Measurements from ENCODE around the gene PANK1.

PANK1 gene

DNA sequence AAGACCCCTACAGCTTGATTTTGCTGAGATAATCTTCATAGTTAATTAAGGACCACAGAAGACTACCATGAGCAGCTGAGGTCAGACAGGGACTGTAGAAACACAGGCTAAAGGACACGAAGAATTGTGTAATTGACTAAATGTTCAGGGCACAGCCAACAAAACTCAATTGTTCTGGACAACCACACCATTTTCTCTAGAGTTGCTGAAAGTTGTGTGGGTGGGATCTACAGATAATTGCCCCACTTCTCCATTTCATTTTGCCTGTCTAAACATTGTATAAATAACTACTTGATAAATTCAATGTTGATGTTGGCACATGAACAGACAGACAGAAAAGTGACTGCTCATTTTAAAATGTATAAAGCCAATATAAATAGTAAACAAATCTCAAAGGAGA is 70.7 kb downstream of the PANK1 start:
- Histone ChIP-seq H3K4me1 (ENCODE audit: control insufficient read depth, insufficient read depth, low read length) (no peaks in the 10 kb centered on the region), H3K9me3 (ENCODE audit: control insufficient read depth, insufficient read depth, low read depth, low read length) (no peaks in the 10 kb centered on the region; the same call in 1 of the 2 replicates), H3K9ac (ENCODE audit: low read length) (no peak overlapping the region), H3K27ac (ENCODE audit: low read depth, low read length) (no peak overlapping the region), H3K27me3 (ENCODE audit: control insufficient read depth, insufficient read depth, low read length) (no peaks in the 10 kb centered on the region), H3K4me3 (ENCODE audit: low read depth, low read length) (no peak overlapping the region), H3K36me3 (ENCODE audit: control insufficient read depth, insufficient read depth, low read length) (no peaks in the 10 kb centered on the region)

DNA sequence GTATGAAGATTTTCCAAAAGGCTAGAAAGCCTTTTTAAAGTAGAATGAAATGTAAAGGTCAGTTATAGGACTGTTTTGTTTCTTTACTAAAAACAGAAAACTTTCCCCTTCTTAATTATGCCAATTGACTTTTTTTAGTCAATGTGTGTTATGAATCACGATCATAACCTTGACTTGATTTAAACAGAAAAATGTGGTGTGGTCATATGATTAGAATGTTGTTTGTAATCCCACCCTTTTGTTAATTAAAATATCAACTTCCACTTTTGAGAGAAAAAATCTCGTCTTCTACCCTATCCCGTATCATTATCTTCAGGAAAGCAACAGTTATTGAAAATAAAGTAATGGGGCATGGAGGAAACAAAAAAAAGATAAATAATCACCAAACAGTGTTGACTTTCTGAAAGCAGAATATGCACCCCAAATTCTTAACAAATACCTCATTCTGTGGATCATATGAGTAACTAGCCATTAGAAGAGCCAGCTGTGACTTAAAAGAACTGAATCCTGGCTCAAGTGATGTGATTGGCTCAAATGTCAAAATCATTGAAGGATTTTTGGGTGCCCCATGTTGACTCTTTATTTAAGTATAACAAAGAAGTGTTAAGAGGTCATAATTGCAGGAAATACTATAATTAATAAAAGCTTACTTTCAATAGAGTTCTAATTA is 77.3 kb downstream of the PANK1 start:
- H3K4me1 ChIP-seq (ENCODE audit: control insufficient read depth, insufficient read depth, low read length) = peaks cover 9% of the 10 kb centered on the region
- H3K27me3 ChIP-seq (ENCODE audit: control insufficient read depth, insufficient read depth, low read length) = no peaks in the 10 kb centered on the region
- H3K9me3 ChIP-seq (ENCODE audit: control insufficient read depth, insufficient read depth, low read depth, low read length) = no peaks in the 10 kb centered on the region
- no peak overlapping the region for H3K9ac ChIP-seq (ENCODE audit: low read length)
- no peak overlapping the region for H3K27ac ChIP-seq (ENCODE audit: low read depth, low read length)
- no peak overlapping the region for H3K4me3 ChIP-seq (ENCODE audit: low read depth, low read length)
- H3K36me3 ChIP-seq (ENCODE audit: control insufficient read depth, insufficient read depth, low read length) = no peaks in the 10 kb centered on the region

DNA sequence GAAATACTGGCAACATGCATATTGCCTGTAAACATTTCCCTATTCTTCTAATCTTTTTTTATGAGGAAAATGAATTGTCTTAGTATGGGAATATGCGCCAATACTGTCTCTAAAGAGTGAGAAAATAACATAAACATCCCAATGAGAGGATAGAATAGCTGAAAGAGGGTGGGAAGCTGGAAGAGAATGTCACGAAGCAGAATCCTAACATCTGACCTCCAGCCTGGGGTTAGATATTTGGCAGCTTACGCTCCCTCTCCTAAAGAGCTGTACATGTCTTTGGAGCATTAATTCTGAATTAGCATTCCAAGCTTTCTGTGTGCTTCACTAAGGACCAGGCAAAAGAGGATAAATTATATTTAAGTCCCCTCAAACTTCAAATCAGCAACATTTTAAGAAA is 78.0 kb downstream of the PANK1 start:
- H3K9me3 ChIP-seq (ENCODE audit: control insufficient read depth, insufficient read depth, low read depth, low read length) = no peaks in the 10 kb centered on the region
- H3K4me3 ChIP-seq (ENCODE audit: low read depth, low read length) = no peak overlapping the region
- H3K9ac ChIP-seq (ENCODE audit: low read length) = no peak overlapping the region
- no peaks in the 10 kb centered on the region for H3K27me3 ChIP-seq (ENCODE audit: control insufficient read depth, insufficient read depth, low read length)
- no peaks in the 10 kb centered on the region for H3K36me3 ChIP-seq (ENCODE audit: control insufficient read depth, insufficient read depth, low read length)
- peaks cover 16% of the 10 kb centered on the region for H3K4me1 ChIP-seq (ENCODE audit: control insufficient read depth, insufficient read depth, low read length)
- H3K27ac ChIP-seq (ENCODE audit: low read depth, low read length) = no peak overlapping the region

DNA sequence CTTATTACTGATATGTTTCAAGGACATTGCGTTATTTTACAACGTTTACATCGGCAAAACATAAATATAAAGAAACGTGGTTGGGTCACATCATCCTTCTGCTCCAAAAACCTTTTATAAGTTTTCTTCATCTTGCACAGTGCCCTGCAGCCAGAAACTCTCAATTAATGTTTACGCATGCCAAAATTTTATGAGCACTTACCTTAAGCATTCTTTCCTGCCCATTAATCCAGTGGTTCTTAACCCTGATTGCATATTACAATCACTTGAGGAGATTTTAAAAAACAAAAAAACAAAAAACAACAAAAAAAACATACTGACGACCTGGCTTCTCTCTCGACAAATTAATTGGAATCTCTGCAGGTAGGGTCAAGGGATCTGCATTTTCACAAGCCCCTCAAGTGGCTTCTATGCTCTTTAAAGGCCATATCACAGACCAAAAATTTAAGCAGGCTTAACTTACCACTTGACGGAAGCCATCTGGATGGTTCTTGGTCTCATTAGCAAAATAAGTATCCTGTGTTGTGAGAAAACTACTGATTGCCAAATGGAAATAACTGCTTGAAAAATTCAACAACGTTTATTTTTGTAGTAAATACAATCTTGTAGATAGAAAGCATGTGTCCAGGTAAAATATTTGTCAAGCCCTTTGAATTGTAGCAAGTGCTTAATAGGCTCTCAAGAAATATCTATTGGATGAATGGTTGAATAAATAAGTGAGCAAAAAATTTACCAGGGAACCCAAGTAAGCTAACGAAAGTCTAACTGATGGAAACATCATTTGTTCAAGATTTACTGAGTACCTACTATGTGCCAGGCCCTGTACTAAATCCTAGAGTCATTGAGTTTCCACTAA is 78.7 kb downstream of the PANK1 start:
- Histone ChIP-seq H3K9me3 (ENCODE audit: control insufficient read depth, insufficient read depth, low read depth, low read length) (no peaks in the 10 kb centered on the region), H3K4me3 (ENCODE audit: low read depth, low read length) (no peak overlapping the region), H3K27me3 (ENCODE audit: control insufficient read depth, insufficient read depth, low read length) (no peaks in the 10 kb centered on the region), H3K4me1 (ENCODE audit: control insufficient read depth, insufficient read depth, low read length) (peaks cover 22% of the 10 kb centered on the region), H3K9ac (ENCODE audit: low read length) (no peak overlapping the region), H3K36me3 (ENCODE audit: control insufficient read depth, insufficient read depth, low read length) (no peaks in the 10 kb centered on the region), H3K27ac (ENCODE audit: low read depth, low read length) (no peak overlapping the region)

DNA sequence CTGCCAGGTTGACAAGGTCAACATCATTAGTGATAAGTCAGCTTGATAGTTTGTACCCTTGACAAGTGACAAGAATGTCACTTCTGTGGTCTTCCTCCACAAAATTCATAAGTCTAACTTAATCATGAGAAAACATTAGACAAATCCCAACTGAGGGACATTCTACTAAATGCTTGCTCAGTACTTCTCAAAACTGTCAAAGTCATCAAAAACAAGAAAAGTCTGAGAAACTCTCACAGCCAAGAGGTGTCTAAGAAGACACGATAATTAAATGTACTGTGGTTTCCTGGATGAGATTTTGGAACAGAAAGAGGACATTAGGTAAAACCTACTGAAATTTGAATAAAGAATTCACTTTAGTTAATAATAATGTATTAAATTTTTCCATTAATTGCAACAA is 79.9 kb downstream of the PANK1 start:
- Histone ChIP-seq H3K4me3 (ENCODE audit: low read depth, low read length) (no peak overlapping the region), H3K36me3 (ENCODE audit: control insufficient read depth, insufficient read depth, low read length) (no peaks in the 10 kb centered on the region), H3K9ac (ENCODE audit: low read length) (no peak overlapping the region), H3K9me3 (ENCODE audit: control insufficient read depth, insufficient read depth, low read depth, low read length) (no peaks in the 10 kb centered on the region), H3K27ac (ENCODE audit: low read depth, low read length) (no peak overlapping the region), H3K27me3 (ENCODE audit: control insufficient read depth, insufficient read depth, low read length) (no peaks in the 10 kb centered on the region), H3K4me1 (ENCODE audit: control insufficient read depth, insufficient read depth, low read length) (peaks cover 22% of the 10 kb centered on the region)

- Histone ChIP-seq H3K27ac (ENCODE audit: low read depth, low read length) (no peak overlapping the region), H3K9me3 (ENCODE audit: control insufficient read depth, insufficient read depth, low read depth, low read length) (no peaks in the 10 kb centered on the region), H3K4me1 (ENCODE audit: control insufficient read depth, insufficient read depth, low read length) (peaks cover 25% of the 10 kb centered on the region), H3K27me3 (ENCODE audit: control insufficient read depth, insufficient read depth, low read length) (no peaks in the 10 kb centered on the region), H3K36me3 (ENCODE audit: control insufficient read depth, insufficient read depth, low read length) (no peaks in the 10 kb centered on the region), H3K4me3 (ENCODE audit: low read depth, low read length) (no peak overlapping the region), H3K9ac (ENCODE audit: low read length) (no peak overlapping the region)
Measured at GRCh38 chr10:89563861-89564478, 81.1 kb downstream of the PANK1 start.

- no peaks in the 10 kb centered on the region for H3K36me3 ChIP-seq (ENCODE audit: control insufficient read depth, insufficient read depth, low read length)
- H3K4me1 ChIP-seq (ENCODE audit: control insufficient read depth, insufficient read depth, low read length) = peaks cover 25% of the 10 kb centered on the region
- no peaks in the 10 kb centered on the region for H3K9me3 ChIP-seq (ENCODE audit: control insufficient read depth, insufficient read depth, low read depth, low read length)
- no peak overlapping the region for H3K4me3 ChIP-seq (ENCODE audit: low read depth, low read length)
- H3K27me3 ChIP-seq (ENCODE audit: control insufficient read depth, insufficient read depth, low read length) = no peaks in the 10 kb centered on the region
- no peak overlapping the region for H3K27ac ChIP-seq (ENCODE audit: low read depth, low read length)
- no peak overlapping the region for H3K9ac ChIP-seq (ENCODE audit: low read length)
Measured at GRCh38 chr10:89563311-89563710, 81.7 kb downstream of the PANK1 start.

DNA sequence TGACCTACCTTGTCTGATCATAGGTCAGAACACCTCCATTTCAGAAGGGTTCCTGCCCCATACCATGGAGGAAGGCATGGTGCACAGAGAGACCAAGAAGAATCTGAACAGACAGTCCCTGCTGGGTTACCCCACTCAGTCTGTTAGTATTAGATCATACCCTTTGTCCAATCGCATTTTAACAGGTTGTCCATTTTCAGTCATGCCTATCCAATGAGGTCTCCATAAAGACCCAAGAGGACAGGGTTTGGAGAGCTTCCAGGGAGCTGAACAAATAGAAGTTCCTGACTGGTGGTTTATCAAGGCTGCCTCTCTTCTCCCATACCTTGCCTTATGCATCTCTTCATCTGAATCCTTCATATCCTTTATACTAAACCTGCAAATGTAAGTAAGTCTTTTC is 88.4 kb downstream of the PANK1 start:
- Histone ChIP-seq H3K9me3 (ENCODE audit: control insufficient read depth, insufficient read depth, low read depth, low read length) (no peaks in the 10 kb centered on the region), H3K4me3 (ENCODE audit: low read depth, low read length) (no peak overlapping the region), H3K27ac (ENCODE audit: low read depth, low read length) (no peak overlapping the region), H3K27me3 (ENCODE audit: control insufficient read depth, insufficient read depth, low read length) (no peaks in the 10 kb centered on the region), H3K4me1 (ENCODE audit: control insufficient read depth, insufficient read depth, low read length) (peaks cover 6% of the 10 kb centered on the region), H3K9ac (ENCODE audit: low read length) (no peak overlapping the region), H3K36me3 (ENCODE audit: control insufficient read depth, insufficient read depth, low read length) (no peaks in the 10 kb centered on the region)

DNA sequence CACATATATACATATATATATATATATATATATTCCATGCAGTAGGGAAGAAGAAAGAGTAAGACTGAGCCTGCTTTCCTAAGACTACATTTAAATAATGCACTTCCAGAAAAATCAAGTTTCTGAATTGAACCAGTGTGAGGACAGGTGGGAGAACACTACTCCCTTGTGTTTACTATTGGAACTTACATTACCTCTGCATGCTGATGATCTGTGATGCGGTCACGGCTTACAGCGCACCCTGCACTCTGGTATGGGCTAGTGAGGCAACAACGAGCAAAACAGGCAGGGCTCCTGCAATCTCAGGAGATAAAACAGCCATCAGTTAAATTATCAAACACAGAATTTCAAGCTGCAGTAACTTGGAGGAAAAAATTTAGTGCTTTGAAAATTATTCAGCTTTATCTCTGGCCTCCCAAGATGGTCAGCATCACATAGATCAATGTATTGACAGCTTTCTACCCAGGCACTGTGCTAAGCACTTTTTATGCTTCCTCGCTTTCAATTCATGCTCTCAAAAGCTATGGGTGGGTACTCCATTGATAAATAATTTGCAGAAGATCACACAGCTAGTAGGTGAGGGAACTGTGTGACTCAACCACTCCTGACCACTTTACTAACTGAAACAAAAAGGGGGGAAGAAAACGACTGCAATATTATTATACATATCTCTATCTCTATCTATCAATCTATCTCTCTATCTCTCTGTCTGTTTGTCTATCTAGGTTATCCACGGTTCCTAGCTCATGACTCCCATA is 89.2 kb downstream of the PANK1 start:
- peaks cover 3% of the 10 kb centered on the region; the same call in 1 of the 2 replicates for H3K4me1 ChIP-seq (ENCODE audit: control insufficient read depth, insufficient read depth, low read length)
- no peak overlapping the region for H3K4me3 ChIP-seq (ENCODE audit: low read depth, low read length)
- H3K27ac ChIP-seq (ENCODE audit: low read depth, low read length) = no peak overlapping the region
- H3K36me3 ChIP-seq (ENCODE audit: control insufficient read depth, insufficient read depth, low read length) = no peaks in the 10 kb centered on the region
- no peaks in the 10 kb centered on the region for H3K9me3 ChIP-seq (ENCODE audit: control insufficient read depth, insufficient read depth, low read depth, low read length)
- no peak overlapping the region for H3K9ac ChIP-seq (ENCODE audit: low read length)
- no peaks in the 10 kb centered on the region for H3K27me3 ChIP-seq (ENCODE audit: control insufficient read depth, insufficient read depth, low read length)

- H3K27me3 ChIP-seq (ENCODE audit: control insufficient read depth, insufficient read depth, low read length) = no peaks in the 10 kb centered on the region
- H3K36me3 ChIP-seq (ENCODE audit: control insufficient read depth, insufficient read depth, low read length) = no peaks in the 10 kb centered on the region
- H3K4me1 ChIP-seq (ENCODE audit: control insufficient read depth, insufficient read depth, low read length) = peaks cover 3% of the 10 kb centered on the region; the same call in 1 of the 2 replicates
- H3K4me3 ChIP-seq (ENCODE audit: low read depth, low read length) = no peak overlapping the region
- H3K9me3 ChIP-seq (ENCODE audit: control insufficient read depth, insufficient read depth, low read depth, low read length) = no peaks in the 10 kb centered on the region
- H3K27ac ChIP-seq (ENCODE audit: low read depth, low read length) = no peak overlapping the region
- no peak overlapping the region for H3K9ac ChIP-seq (ENCODE audit: low read length)
Measured at GRCh38 chr10:89554433-89554832, 90.6 kb downstream of the PANK1 start.
